ENCODE measurements around the gene TBRG1. TPM values are rescaled to one million over a fixed set of nuclear protein-coding genes. Genes with fewer than 3 reads are reported as not detected.

TBRG1 gene
- total RNA-seq, 4 donors from 2014 or later, result 15.4 to 31.2 (median 19.8) TPM

GRCh38 chr11:124608147-124608546, 14.5 kb upstream of the TBRG1 start:
- no peak for TF ChIP-seq CTCF (IDR thresholded peaks at IDR 0.05)
- no peak for TF ChIP-seq POLR2A (IDR thresholded peaks at IDR 0.05)
- no peak for DNase-seq
- H3K36me3 ChIP-seq, result no peaks in the 10 kb centered on the region
- peaks cover 0 to 8% (median 0%) of the 10 kb centered on the region in 4 donors for H3K27me3 ChIP-seq
- H3K4me3 ChIP-seq, result no peak overlapping the region
- no peaks in the 10 kb centered on the region for H3K9me3 ChIP-seq
- H3K27ac ChIP-seq, result no peak overlapping the region
- intact Hi-C loops (cut with DNase I), result no loop called here
- H3K4me1 ChIP-seq, result no peaks in the 10 kb centered on the region

- intact Hi-C loops (cut with DNase I), result no loop called here
- Histone ChIP-seq H3K27ac (no peak overlapping the region), H3K4me3 (no peak overlapping the region), H3K27me3 (peaks cover 0 to 29% (median 0%) of the 10 kb centered on the region in 4 donors), H3K36me3 (no peaks in the 10 kb centered on the region), H3K9me3 (no peaks in the 10 kb centered on the region), H3K4me1 (no peaks in the 10 kb centered on the region)
- TF ChIP-seq CTCF (IDR thresholded peaks at IDR 0.05) (no peak), POLR2A (IDR thresholded peaks at IDR 0.05) (no peak)
- WGBS, 2 donors, result 78 to 94% methylated on average over 2 of the region's 2 CpGs
- no peak for DNase-seq
Observed at GRCh38 chr11:124610295-124610694, 12.4 kb upstream of the TBRG1 start.

GRCh38 chr11:124611064-124611463, 11.6 kb upstream of the TBRG1 start, which contains the start of gene PANX3:
TSS of gene PANX3 (plus strand) at chr11:124611428. CDS start at chr11:124611557, 129 bp downstream.
- no peaks in the 10 kb centered on the region for H3K4me1 ChIP-seq
- intact Hi-C loops (cut with DNase I), result no loop called here
- no peak within 1 kb of the TSS for H3K27ac ChIP-seq
- no peaks in the 10 kb centered on the region for H3K9me3 ChIP-seq
- no peak for TF ChIP-seq CTCF (IDR thresholded peaks at IDR 0.05)
- no peak for DNase-seq
- peaks cover 0 to 36% (median 0%) of the 10 kb centered on the region in 4 donors for H3K27me3 ChIP-seq
- no peak within 1 kb of the TSS for H3K4me3 ChIP-seq
- 62 to 76% methylated on average over 4 to 5 of the region's 5 CpGs for whole genome bisulfite sequencing, 2 donors
- no peaks in the 10 kb centered on the region for H3K36me3 ChIP-seq

- no peak for TF ChIP-seq POLR2A (IDR thresholded peaks at IDR 0.05)
- TF ChIP-seq CTCF (IDR thresholded peaks at IDR 0.05), result no peak
- no peak for DNase-seq
- intact Hi-C loops (cut with DNase I), result no loop called here
- no peaks in the 10 kb centered on the region for H3K4me1 ChIP-seq
- no peaks in the 10 kb centered on the region for H3K36me3 ChIP-seq
- peaks cover 0 to 39% (median 0%) of the 10 kb centered on the region in 4 donors for H3K27me3 ChIP-seq
- no peak overlapping the region for H3K4me3 ChIP-seq
- 44 to 62% methylated on average over 3 of the region's 3 CpGs for WGBS, 2 donors
- H3K27ac ChIP-seq, result no peak overlapping the region
- H3K9me3 ChIP-seq, result no peaks in the 10 kb centered on the region
Observed at GRCh38 chr11:124612045-124612444, 10.6 kb upstream of the TBRG1 start.

- DNase-seq, result no peak
- 65 to 73% methylated on average over 5 to 8 of the region's 10 CpGs for WGBS, 2 donors
- TF ChIP-seq CTCF (IDR thresholded peaks at IDR 0.05) (no peak), POLR2A (IDR thresholded peaks at IDR 0.05) (no peak)
- Histone ChIP-seq H3K27me3 (peaks cover 0 to 39% (median 0%) of the 10 kb centered on the region in 4 donors), H3K27ac (no peak overlapping the region), H3K9me3 (no peaks in the 10 kb centered on the region), H3K36me3 (no peaks in the 10 kb centered on the region), H3K4me1 (no peaks in the 10 kb centered on the region), H3K4me3 (no peak overlapping the region)
- intact Hi-C loops (cut with DNase I), result no loop called here
Observed at GRCh38 chr11:124612567-124613246, 10.0 kb upstream of the TBRG1 start.
